Adrenal gland (tissue), 12 donors: ENCODE data around the gene TMEM245. TPM values are rescaled to one million over a fixed set of nuclear protein-coding genes. Genes with fewer than 3 reads are reported as not detected.
A peak's percentile ranks its signal among the peaks of the same experiment; 100 is the strongest.

Source experiments
- DNase-seq, 7 donors: peaks; one replicate each; pipeline ENCODE4 v3.0.0-alpha.2; 2019 to 2020
- H3K27ac ChIP-seq, 5 donors: fragments of 200-600 bp; sonication (generic) in 4 of 5; 1 replicate in 3 of 5; 2 replicates in 2 of 5; pipeline versions ENCODE4 v1.5.1 to v1.8.0; 2016 to 2020; ENCODE audit warnings: mild to moderate bottlenecking in 1 of 5
- H3K27me3 ChIP-seq: fragments of 200-600 bp; 2 replicates; pipeline ENCODE4 v1.8.0; 2021
- H3K36me3 ChIP-seq, 2 donors: fragments of 200-600 bp; replicated peaks in 1 of 2; 1 replicate in 1 of 2; 2 replicates in 1 of 2; pipeline versions ENCODE4 v1.5.1 to v1.8.0; 2018 to 2022
- H3K4me1 ChIP-seq, 2 donors: fragments of 200-600 bp; replicated peaks in 1 of 2; 1 replicate in 1 of 2; 2 replicates in 1 of 2; pipeline versions ENCODE4 v1.5.1 to v1.8.0; 2018 to 2021
- H3K4me3 ChIP-seq, 4 donors: fragments of 200-600 bp; sonication (generic) in 3 of 4; one replicate each; pipeline ENCODE4 v1.5.1; 2016 to 2018
- H3K9me3 ChIP-seq, 3 donors: fragments of 200-600 bp; sonication (generic) in 1 of 3; replicated peaks in 1 of 3; 1 replicate in 2 of 3; 2 replicates in 1 of 3; pipeline versions ENCODE4 v1.5.1 to v1.8.0; 2016 to 2021
- CTCF ChIP-seq, 6 experiments: fragments of 450-650 bp in 4 of 6; fragments of 200-600 bp in 2 of 6; sonication (generic) in 1 of 6; IDR thresholded peaks; 1 replicate in 5 of 6; 2 replicates in 1 of 6; pipeline versions ENCODE4 v1.5.1 to v1.8.0; 2016 to 2021; ENCODE audit warnings: antibody characterized with exemption in 6 of 6, mild to moderate bottlenecking in 2 of 6, moderate library complexity in 1 of 6
- POLR2A ChIP-seq, 2 donors: fragments of 450-650 bp; IDR thresholded peaks; one replicate each; pipeline ENCODE4 v1.6.1; 2017; ENCODE audit warnings: antibody characterized with exemption in 2 of 2, mild to moderate bottlenecking in 2 of 2, moderate library complexity in 1 of 2
- WGBS, 4 donors: extraction: QIAGEN DNeasy Blood & Tissue Kit in 2 of 4; methylation state at CpG; one replicate each; pipeline versions ENCODE4 v1.1.5 to v1.1.7; 2013 to 2017; 5-methylcytosine and 5-hydroxymethylcytosine counted together
- intact Hi-C, 2 donors: fragments of 100-400 bp; cut with DNase I; formaldehyde crosslinking; loops; one replicate each; pipeline versions ENCODE4 v1.14.1 to v1.15.0; 2022 to 2023
- polyA plus RNA-seq, 3 donors: library from polyadenylated mRNA; stranded (reverse); fragments of 200-250 nt in 2 of 3; fragments of 350-450 nt in 1 of 3; fragmentation: Illumina TruSeq in 1 of 3; extraction: RNeasy Lipid Tissue Mini Kit (QIAGEN cat#74804) in 1 of 3; gene quantifications; one replicate each; pipeline ENCODE4 v1.2.3, GENCODE V29; 2013 to 2014
- total RNA-seq, 9 donors: library from RNA; depleted of rRNA in 4 of 9; stranded (reverse); fragments of >200 nt in 4 of 9; fragments of 120-200 nt in 1 of 9; fragmentation: NEBNext Ultra II Directional in 1 of 9; extraction: Animal tissue kit (Norgen Biotek cat#: 25700) in 1 of 9; gene quantifications; one replicate each; pipeline versions ENCODE4 v1.1.0 to v1.2.4, GENCODE V29; 2013 to 2023
- donor health status: healthy with polysubstance abuse.
- donor health status: Bipolar disorder and iron deficiency.
- donor health status: DM: yes; HTN: yes; CAD: no.
- donor health status: DM: no; HTN: no; CAD: no.
- donor health status: DM: no; HTN: no; CAD: no.
- donor health status: DM: yes; HTN: yes; CAD: no.

TMEM245 gene
- total and polyA plus RNA-seq, 12 donors = 23.6 to 363 (median 143) TPM

GRCh38 chr9:108997112-108997511, 122.6 kb downstream of the TMEM245 start:
- TF ChIP-seq POLR2A (IDR thresholded peaks at IDR 0.05) (no peak), CTCF (IDR thresholded peaks at IDR 0.05) (no peak)
- intact Hi-C loops = no loop called here
- no peaks in the 10 kb centered on the region for H3K9me3 ChIP-seq
- no peak for DNase-seq
- H3K4me1 ChIP-seq = peaks cover 50 to 92% of the 10 kb centered on the region in 2 donors
- H3K27ac ChIP-seq = peak overlapping the region in 2 of 5 donors; percentile 10 to 23
- no peak overlapping the region for H3K4me3 ChIP-seq
- H3K36me3 ChIP-seq = peaks cover 0 to 16% of the 10 kb centered on the region in 2 donors
- no peaks in the 10 kb centered on the region for H3K27me3 ChIP-seq
- WGBS, 4 donors = 42 to 68% (median 59%) methylated on average over 1 of the region's 1 CpG

- Histone ChIP-seq H3K27ac (peak overlapping the region in 1 of 5 donors; percentile 54), H3K27me3 (no peaks in the 10 kb centered on the region), H3K36me3 (peaks cover 0 to 19% of the 10 kb centered on the region in 2 donors), H3K9me3 (no peaks in the 10 kb centered on the region), H3K4me1 (peaks cover 50 to 95% of the 10 kb centered on the region in 2 donors), H3K4me3 (no peak overlapping the region)
- TF ChIP-seq CTCF (IDR thresholded peaks at IDR 0.05) = no peak
- TF ChIP-seq POLR2A (IDR thresholded peaks at IDR 0.05) = no peak
- 19 to 35% (median 27%) methylated on average over 1 of the region's 1 CpG for WGBS, 4 donors
- intact Hi-C loops = no loop called here
- DNase-seq = no peak
These were observed 123.1 kb downstream of the TMEM245 start for GRCh38 chr9:108996643-108997042.

- no peak for TF ChIP-seq POLR2A (IDR thresholded peaks at IDR 0.05)
- TF ChIP-seq CTCF (IDR thresholded peaks at IDR 0.05) = no peak
- Histone ChIP-seq H3K4me3 (no peak overlapping the region), H3K9me3 (no peaks in the 10 kb centered on the region), H3K4me1 (peaks cover 47 to 88% of the 10 kb centered on the region in 2 donors), H3K36me3 (peaks cover 0 to 33% of the 10 kb centered on the region in 2 donors), H3K27ac (peak overlapping the region in 3 of 5 donors; percentile 3 to 69 (median 17)), H3K27me3 (no peaks in the 10 kb centered on the region)
- 33 to 50% (median 43%) methylated on average over 2 of the region's 2 CpGs for WGBS, 4 donors
- intact Hi-C loops = no loop called here
- DNase-seq = peak; percentile 37 to 81 (median 52)
These were observed 125.1 kb downstream of the TMEM245 start for GRCh38 chr9:108994695-108995094.

- DNase-seq = peak in 6 of 7 donors; percentile 51 to 69 (median 60)
- no peak for TF ChIP-seq CTCF (IDR thresholded peaks at IDR 0.05)
- TF ChIP-seq POLR2A (IDR thresholded peaks at IDR 0.05) = no peak
- Histone ChIP-seq H3K36me3 (peaks cover 0 to 38% of the 10 kb centered on the region in 2 donors), H3K27ac (peak overlapping the region in 2 of 5 donors; percentile 51 to 65), H3K27me3 (no peaks in the 10 kb centered on the region), H3K4me1 (peaks cover 22 to 56% of the 10 kb centered on the region in 2 donors), H3K4me3 (no peak overlapping the region), H3K9me3 (no peaks in the 10 kb centered on the region)
- intact Hi-C loops = no loop called here
- WGBS, 4 donors = 23 to 29% (median 28%) methylated on average over 5 of the region's 5 CpGs
These were observed 128.3 kb downstream of the TMEM245 start for GRCh38 chr9:108991479-108991878.
